Peyer's patch (tissue), 4 donors: ENCODE measurements around the gene LHFPL4. TPM values are rescaled to one million over a fixed set of nuclear protein-coding genes. Genes with fewer than 3 reads are reported as not detected.
"Not testable (repeated sequence)": the region's sequence is repeated elsewhere in the genome, so short reads cannot be mapped to it uniquely, and the experiment has no call there.

Experiments
- DNase-seq, 3 donors: peaks; one replicate each; pipeline ENCODE4 v3.0.0-alpha.2; 2017 to 2019
- H3K27ac ChIP-seq, 4 donors: fragments of 200-600 bp; sonication (generic); one replicate each; pipeline ENCODE4 v1.5.1; 2016 to 2019
- H3K27me3 ChIP-seq, 2 donors: fragments of 200-600 bp; sonication (generic); one replicate each; pipeline ENCODE4 v1.5.1; 2019
- H3K36me3 ChIP-seq, 3 donors: fragments of 200-600 bp; sonication (generic); one replicate each; pipeline ENCODE4 v1.5.1; 2016 to 2019
- H3K4me1 ChIP-seq, 4 donors: fragments of 200-600 bp; sonication (generic); one replicate each; pipeline ENCODE4 v1.5.1; 2016 to 2019
- H3K4me3 ChIP-seq, 4 donors: fragments of 200-600 bp; sonication (generic); 1 replicate in 3 of 4; 2 replicates in 1 of 4; pipeline ENCODE4 v1.5.1; 2016 to 2019; ENCODE audit warnings: mild to moderate bottlenecking in 1 of 4
- H3K9me3 ChIP-seq, 4 donors: fragments of 200-600 bp; sonication (generic); one replicate each; pipeline ENCODE4 v1.5.1; 2016 to 2019; ENCODE audit warnings: mild to moderate bottlenecking in 1 of 4
- POLR2A ChIP-seq, 2 donors: fragments of 450-650 bp; IDR thresholded peaks; one replicate each; pipeline ENCODE4 v1.5.1; 2017; ENCODE audit warnings: antibody characterized with exemption in 2 of 2, mild to moderate bottlenecking in 2 of 2, moderate library complexity in 2 of 2
- total RNA-seq, 4 donors: library from RNA; depleted of rRNA; stranded (reverse); fragments of >200 nt; gene quantifications; one replicate each; pipeline ENCODE4 v1.1.0, GENCODE V29; 2016
- TF ChIP-seq, protein P1 (sequence below), 6 experiments: fragments of 450-650 bp in 4 of 6; fragments of 200-600 bp in 2 of 6; sonication (generic) in 1 of 6; IDR thresholded peaks; one replicate each; pipeline ENCODE4 v1.5.1; 2017 to 2019; ENCODE audit warnings: antibody characterized with exemption in 6 of 6, mild to moderate bottlenecking in 3 of 6, moderate library complexity in 1 of 6

Gene LHFPL4
- total RNA-seq, 4 donors from 2014 or later: 0.54 TPM; not detected in 3

- no peaks in the 10 kb centered on the region for H3K27me3 ChIP-seq
- H3K36me3 ChIP-seq: no peaks in the 10 kb centered on the region
- H3K4me3 ChIP-seq: no peak overlapping the region
- no peak for DNase-seq
- H3K27ac ChIP-seq: no peak overlapping the region
- no peak for TF ChIP-seq POLR2A (IDR thresholded peaks at IDR 0.05)
- TF ChIP-seq, protein P1, sequence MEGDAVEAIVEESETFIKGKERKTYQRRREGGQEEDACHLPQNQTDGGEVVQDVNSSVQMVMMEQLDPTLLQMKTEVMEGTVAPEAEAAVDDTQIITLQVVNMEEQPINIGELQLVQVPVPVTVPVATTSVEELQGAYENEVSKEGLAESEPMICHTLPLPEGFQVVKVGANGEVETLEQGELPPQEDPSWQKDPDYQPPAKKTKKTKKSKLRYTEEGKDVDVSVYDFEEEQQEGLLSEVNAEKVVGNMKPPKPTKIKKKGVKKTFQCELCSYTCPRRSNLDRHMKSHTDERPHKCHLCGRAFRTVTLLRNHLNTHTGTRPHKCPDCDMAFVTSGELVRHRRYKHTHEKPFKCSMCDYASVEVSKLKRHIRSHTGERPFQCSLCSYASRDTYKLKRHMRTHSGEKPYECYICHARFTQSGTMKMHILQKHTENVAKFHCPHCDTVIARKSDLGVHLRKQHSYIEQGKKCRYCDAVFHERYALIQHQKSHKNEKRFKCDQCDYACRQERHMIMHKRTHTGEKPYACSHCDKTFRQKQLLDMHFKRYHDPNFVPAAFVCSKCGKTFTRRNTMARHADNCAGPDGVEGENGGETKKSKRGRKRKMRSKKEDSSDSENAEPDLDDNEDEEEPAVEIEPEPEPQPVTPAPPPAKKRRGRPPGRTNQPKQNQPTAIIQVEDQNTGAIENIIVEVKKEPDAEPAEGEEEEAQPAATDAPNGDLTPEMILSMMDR (IDR thresholded peaks at IDR 0.05): no peak
- H3K4me1 ChIP-seq: no peaks in the 10 kb centered on the region
- H3K9me3 ChIP-seq: no peaks in the 10 kb centered on the region
Measured at GRCh38 chr3:9581742-9582141, 28.1 kb upstream of the LHFPL4 start.

- Histone ChIP-seq H3K9me3 (no peaks in the 10 kb centered on the region), H3K4me1 (no peaks in the 10 kb centered on the region), H3K27me3 (no peaks in the 10 kb centered on the region), H3K36me3 (no peaks in the 10 kb centered on the region), H3K4me3 (no peak overlapping the region), H3K27ac (no peak overlapping the region)
- TF ChIP-seq, protein P1 (IDR thresholded peaks at IDR 0.05): no peak
- no peak for TF ChIP-seq POLR2A (IDR thresholded peaks at IDR 0.05)
- DNase-seq: no peak
Measured at GRCh38 chr3:9569054-9569453, 15.4 kb upstream of the LHFPL4 start.

GRCh38 chr3:9565316-9565715 lies 11.7 kb upstream of the LHFPL4 start:
- TF ChIP-seq, protein P1 (IDR thresholded peaks at IDR 0.05): no peak
- no peak for TF ChIP-seq POLR2A (IDR thresholded peaks at IDR 0.05)
- Histone ChIP-seq H3K9me3 (no peaks in the 10 kb centered on the region), H3K4me3 (no peak overlapping the region), H3K36me3 (no peaks in the 10 kb centered on the region), H3K4me1 (no peaks in the 10 kb centered on the region), H3K27me3 (no peaks in the 10 kb centered on the region), H3K27ac (no peak overlapping the region)
- DNase-seq: no peak

GRCh38 chr3:9563851-9564250 lies 10.2 kb upstream of the LHFPL4 start:
- H3K36me3 ChIP-seq: no peaks in the 10 kb centered on the region
- no peak for TF ChIP-seq POLR2A (IDR thresholded peaks at IDR 0.05)
- TF ChIP-seq, protein P1 (IDR thresholded peaks at IDR 0.05): no peak
- no peak for DNase-seq
- no peaks in the 10 kb centered on the region for H3K4me1 ChIP-seq
- H3K4me3 ChIP-seq: no peak overlapping the region
- H3K27ac ChIP-seq: no peak overlapping the region
- H3K27me3 ChIP-seq: no peaks in the 10 kb centered on the region
- no peaks in the 10 kb centered on the region for H3K9me3 ChIP-seq

- not testable (repeated sequence) for H3K4me3 ChIP-seq, H3K27ac ChIP-seq, H3K36me3 ChIP-seq, DNase-seq, H3K27me3 ChIP-seq, H3K4me1 ChIP-seq, H3K9me3 ChIP-seq
Measured at GRCh38 chr3:9560056-9560455, 6.4 kb upstream of the LHFPL4 start.

DNA sequence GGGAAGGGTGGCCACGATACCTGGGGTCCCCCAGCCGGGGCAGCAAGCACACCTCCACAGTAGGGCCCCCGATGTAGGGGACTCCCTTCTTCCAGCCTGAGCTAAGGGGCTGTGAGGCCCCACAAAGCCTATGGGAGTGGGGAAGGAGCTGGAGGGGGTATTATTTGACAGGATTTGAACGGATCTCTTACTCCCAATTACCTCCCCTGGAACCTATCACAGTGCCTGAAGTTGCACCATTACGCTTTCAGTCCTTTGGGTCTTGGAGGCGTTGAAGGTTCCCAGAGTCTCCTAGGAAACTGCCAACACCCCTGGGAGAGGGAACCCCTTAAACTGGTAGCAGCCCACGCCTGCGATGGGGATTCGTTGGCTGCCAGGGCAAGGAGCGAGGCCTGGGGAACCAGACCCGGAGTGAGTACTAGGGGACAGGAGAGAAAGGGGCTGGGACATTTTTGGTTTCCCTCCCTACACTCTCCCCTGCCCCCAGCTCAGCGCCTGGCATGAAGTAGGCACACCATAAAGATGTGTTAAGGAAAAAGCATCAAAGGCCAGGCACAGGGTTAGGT lies 409 bp upstream of the LHFPL4 start:
- no peak for DNase-seq
- H3K4me3 ChIP-seq: peak overlapping the region in 1 of 4 donors; percentile 29
- H3K4me1 ChIP-seq: peaks cover 0 to 7% (median 0%) of the 10 kb centered on the region in 4 donors
- H3K27me3 ChIP-seq: peaks cover 0 to 10% of the 10 kb centered on the region in 2 donors
- no peaks in the 10 kb centered on the region for H3K9me3 ChIP-seq
- H3K36me3 ChIP-seq: no peaks in the 10 kb centered on the region
- TF ChIP-seq, protein P1 (IDR thresholded peaks at IDR 0.05): no peak
- TF ChIP-seq POLR2A (IDR thresholded peaks at IDR 0.05): no peak
- no peak overlapping the region for H3K27ac ChIP-seq
